UCSD-AML1 (cell line): ENCODE measurements around the gene MORC2.

Experiments used
- DNase-seq: peaks from one replicate; lab custom pipeline; 2025; ENCODE audit not compliant: unreplicated experiment; lab: John Stamatoyannopoulos, UW

Gene MORC2

DNA sequence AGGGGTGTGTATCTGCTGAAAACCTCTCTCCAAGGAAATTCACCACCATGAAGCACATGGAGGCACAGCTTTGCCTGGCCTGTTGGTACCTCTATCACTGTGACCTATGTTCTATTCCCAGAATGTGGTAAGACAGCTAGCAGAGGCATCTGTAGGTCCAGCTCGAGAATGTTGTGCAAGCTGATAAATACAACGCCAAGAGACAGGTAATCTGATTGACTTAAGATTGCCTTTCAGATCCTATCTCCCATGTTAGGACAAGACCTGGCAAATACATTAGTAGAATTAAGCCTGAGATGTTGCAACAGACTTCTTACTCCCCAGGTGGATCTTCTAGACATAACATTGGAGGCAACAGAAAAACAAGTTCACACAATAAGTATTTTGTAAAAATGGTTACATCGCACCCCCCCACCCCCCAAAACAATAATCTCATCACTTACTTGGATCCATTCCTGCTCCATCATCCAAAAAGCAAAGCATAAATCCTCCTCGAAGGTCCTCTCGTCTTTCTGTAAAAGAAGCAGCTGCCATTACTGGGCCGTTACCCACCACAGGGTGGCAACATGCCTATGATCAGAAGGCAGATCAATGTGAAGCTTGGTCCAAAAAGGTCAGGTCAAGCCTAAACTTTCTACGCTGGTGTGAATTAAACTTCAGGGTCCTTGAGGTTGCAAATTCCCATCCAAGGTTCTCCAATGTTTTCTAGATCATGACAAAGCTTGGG is 18.5 kb downstream of the MORC2 start:
- DNase-seq, result no peak

- DNase-seq, result no peak
Measured at GRCh38 chr22:30948930-30949342, 19.6 kb downstream of the MORC2 start.

DNA sequence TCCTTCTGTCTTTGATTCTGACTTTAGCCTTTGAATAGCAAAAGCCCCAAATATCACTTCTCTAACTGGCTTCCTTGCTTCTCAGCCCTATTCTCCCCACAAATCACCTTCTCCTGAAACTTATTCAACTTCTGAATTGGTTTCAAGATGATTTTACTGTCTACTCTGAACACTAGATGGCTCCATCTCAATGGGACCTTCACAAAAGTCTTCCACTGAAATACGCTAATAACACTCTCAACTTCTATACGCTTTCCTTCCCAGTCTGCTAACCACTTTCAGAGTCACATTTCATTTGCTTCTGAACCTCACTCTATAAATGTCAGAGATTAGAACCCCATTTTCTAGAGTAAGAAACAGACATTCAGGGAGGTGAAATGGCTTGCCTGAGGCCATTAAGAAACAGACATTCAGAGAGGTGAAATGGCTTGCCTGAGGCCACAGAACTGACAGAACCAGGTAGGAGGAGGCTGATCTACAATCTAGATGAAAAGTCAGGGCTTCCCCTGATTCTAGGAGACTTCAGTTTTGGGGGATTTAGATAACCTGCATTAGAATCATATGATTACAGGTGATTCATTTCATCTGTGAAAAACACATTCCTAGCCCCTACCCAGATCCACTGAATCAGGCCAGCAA is 20.6 kb downstream of the MORC2 start:
- no peak for DNase-seq

GRCh38 chr22:30947173-30947815 is 21.3 kb downstream of the MORC2 start:
- DNase-seq, result no peak

DNA sequence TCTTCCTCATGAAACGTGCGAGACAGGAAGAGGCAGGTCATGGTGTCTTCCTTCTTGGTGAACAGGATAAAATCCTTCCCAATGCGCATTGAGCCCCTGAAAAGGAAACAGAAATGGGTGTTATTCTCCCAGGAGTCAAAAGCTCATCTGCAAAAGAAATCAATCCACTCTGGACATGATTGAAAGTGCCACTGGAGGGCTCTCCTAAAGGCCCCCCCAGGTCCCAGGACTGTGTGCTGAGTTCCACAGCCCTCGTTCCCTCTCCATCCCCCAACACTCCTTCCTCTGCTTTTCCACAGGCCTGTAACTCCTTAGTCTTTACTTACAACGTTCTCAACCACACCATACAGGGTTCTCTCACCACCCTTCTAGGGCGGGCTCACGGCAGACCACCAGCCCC is 22.2 kb downstream of the MORC2 start:
- no peak for DNase-seq

GRCh38 chr22:30945653-30946052 is 22.9 kb downstream of the MORC2 start:
- DNase-seq, result no peak

- DNase-seq, result no peak
Measured at GRCh38 chr22:30944986-30945385, 23.6 kb downstream of the MORC2 start.

- DNase-seq, result peak; percentile 19
Measured at GRCh38 chr22:30943368-30943767, 25.2 kb downstream of the MORC2 start.

DNA sequence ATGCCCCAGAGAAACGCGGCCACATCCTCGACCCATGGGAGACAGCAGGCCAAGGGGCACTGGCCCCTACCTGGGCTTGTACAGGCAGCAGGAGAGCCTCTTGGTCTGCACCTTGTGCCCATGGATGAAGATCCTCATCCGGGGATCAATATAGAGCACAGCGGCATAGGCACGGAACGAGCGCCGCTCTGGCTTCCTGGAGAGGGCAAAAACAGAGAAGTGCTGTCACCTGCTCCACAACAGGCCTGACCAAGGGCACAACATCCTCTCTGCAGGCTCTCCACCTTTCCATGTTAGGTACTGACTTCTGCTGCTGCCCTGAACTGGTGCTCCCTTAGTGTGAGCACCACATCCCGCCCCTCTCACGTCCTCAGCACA is 27.2 kb downstream of the MORC2 start:
- no peak for DNase-seq

GRCh38 chr22:30940685-30941362 is 27.8 kb downstream of the MORC2 start:
- no peak for DNase-seq

GRCh38 chr22:30934053-30934452 is 34.5 kb downstream of the MORC2 start:
- DNase-seq, result no peak

- DNase-seq, result no peak
Measured at GRCh38 chr22:30933457-30933856, 35.1 kb downstream of the MORC2 start.

DNA sequence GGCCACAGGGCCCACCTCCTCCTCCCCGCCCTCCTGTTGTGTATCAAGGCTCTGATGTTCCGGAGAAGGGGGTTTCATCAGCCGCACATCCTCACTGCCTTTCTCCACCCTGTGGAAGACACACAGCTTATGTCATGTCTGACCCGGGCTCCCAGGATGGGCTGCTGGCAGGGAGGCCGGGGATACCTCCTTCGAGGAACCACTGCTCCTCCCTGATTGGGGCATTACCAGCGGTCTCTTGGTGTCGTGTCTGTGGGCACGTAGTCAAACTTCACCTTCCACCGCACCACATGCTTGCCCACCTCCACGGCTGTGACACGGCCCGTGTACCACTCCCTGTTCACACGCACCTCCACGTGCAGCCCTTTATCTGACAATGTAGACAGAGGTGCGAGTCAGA is 35.9 kb downstream of the MORC2 start:
- no peak for DNase-seq

GRCh38 chr22:30931541-30932300 is 36.9 kb downstream of the MORC2 start:
- DNase-seq, result no peak

- no peak for DNase-seq
Measured at GRCh38 chr22:30930228-30930627, 38.3 kb downstream of the MORC2 start.

- DNase-seq, result no peak
Measured at GRCh38 chr22:30928401-30928800, 40.2 kb downstream of the MORC2 start.

GRCh38 chr22:30927806-30928205 is 40.8 kb downstream of the MORC2 start:
- no peak for DNase-seq

GRCh38 chr22:30926706-30927105 is 41.9 kb downstream of the MORC2 start:
- DNase-seq, result no peak

DNA sequence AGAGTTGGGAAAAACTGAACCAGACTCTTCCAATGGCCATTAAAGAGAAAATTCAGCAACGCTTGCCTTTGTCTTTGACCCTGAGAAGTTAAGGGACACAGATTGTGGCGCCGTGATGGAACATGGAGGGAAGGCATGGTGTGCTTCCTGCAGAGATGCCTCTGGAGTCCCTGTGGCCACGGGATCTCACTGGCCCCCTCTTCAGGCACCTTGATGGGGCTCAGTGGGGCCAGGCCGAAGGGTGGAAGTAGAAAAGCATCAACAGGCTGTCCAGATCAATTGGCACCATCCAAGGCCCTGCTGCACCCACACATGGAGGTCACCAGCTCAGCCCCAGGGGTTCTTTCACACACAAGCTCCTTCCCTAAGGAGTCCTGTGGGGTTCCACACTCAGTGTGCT is 42.9 kb downstream of the MORC2 start:
- DNase-seq, result no peak

DNA sequence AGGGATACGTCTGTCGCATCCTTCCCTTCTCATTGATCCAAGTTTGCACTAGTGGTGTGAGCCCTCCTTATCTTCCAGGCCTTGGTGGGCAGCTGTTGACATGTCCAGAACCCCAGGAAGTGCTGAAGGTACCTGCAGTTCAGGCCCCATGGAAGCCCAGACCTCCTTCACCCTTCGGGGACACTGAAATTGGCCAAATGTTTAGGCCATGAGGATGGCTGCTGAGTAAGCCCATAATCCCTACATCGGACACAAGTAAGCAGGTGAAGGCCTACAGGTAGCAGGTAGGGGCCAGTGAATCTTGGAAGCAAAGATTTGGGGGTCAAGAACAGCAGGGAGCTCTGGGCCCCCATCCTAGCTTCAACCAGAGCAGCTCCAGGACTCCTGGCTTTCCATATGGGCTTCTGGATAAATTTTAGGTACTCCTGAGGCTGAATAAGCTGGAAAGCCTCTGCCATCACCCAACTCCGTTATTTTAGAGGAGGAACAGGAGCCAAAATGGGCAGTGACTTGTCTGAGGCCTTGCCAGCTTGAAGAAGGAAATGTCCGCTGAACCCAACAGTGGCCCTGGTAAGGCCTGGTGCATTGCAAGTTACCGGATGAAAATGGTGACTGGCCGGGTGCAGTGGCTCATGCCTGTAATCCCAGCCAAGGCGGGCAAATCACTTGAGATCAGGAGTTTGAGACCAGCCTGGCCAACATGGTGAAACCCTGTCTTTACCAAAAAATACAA is 45.2 kb downstream of the MORC2 start:
- DNase-seq, result no peak
